Fibroblast of the aortic adventitia (primary cell): ENCODE results near the gene ZFHX3. TPM values are rescaled to one million over a fixed set of nuclear protein-coding genes. Genes with fewer than 3 reads are reported as not detected.

Source experiments
- DNase-seq: peaks from one replicate; pipeline ENCODE4 v3.0.0-alpha.2; 2010; ENCODE audit warnings: low read depth
- H3K4me3 ChIP-seq: 2 replicates; pipeline ENCODE4 v1.5.1; 2011; ENCODE audit warnings: low read depth, mild to moderate bottlenecking, control low read depth, low read length, moderate library complexity
- CTCF ChIP-seq: IDR thresholded peaks from 2 replicates; pipeline ENCODE4 v1.5.1; 2011; ENCODE audit warnings: mild to moderate bottlenecking, low read length, control low read depth, inconsistent platforms; ENCODE audit not compliant: insufficient read depth
- total RNA-seq: library from RNA; depleted of rRNA; stranded (reverse); fragments of >200 nt; gene quantifications from 2 replicates; pipeline ENCODE4 v1.2.3, GENCODE V29; 2012; ENCODE audit warnings: low replicate concordance

The ZFHX3 gene
- total RNA-seq, 1 donor: 8.1 TPM

GRCh38 chr16:72833482-72833881, 214.4 kb downstream of the ZFHX3 start:
- TF ChIP-seq CTCF: no peak
- no peak overlapping the region for H3K4me3 ChIP-seq
- DNase-seq: no peak

- peak; percentile 78 for DNase-seq
- no peak overlapping the region for H3K4me3 ChIP-seq
- TF ChIP-seq CTCF: peak; percentile 100
These were observed 215.2 kb downstream of the ZFHX3 start for GRCh38 chr16:72832621-72833248.

- peak; percentile 40 for DNase-seq
- H3K4me3 ChIP-seq: no peak overlapping the region
- TF ChIP-seq CTCF: no peak
These were observed 217.8 kb downstream of the ZFHX3 start for GRCh38 chr16:72829846-72830775.

GRCh38 chr16:72827866-72828265, 220.1 kb downstream of the ZFHX3 start:
- no peak for DNase-seq
- TF ChIP-seq CTCF: no peak

GRCh38 chr16:72825912-72826621, 221.9 kb downstream of the ZFHX3 start:
- no peak for TF ChIP-seq CTCF
- no peak overlapping the region for H3K4me3 ChIP-seq
- no peak for DNase-seq

More at GRCh38 chr16:72827866-72828265, 220.1 kb downstream of the ZFHX3 start:
- H3K4me3 ChIP-seq: no peak overlapping the region

- no peak for DNase-seq
- TF ChIP-seq CTCF: no peak
- no peak overlapping the region for H3K4me3 ChIP-seq
These were observed 223.2 kb downstream of the ZFHX3 start for GRCh38 chr16:72824761-72825160.
